K562 (cell line): ENCODE measurements around the gene HHIPL2. TPM values are rescaled to one million over a fixed set of nuclear protein-coding genes. Genes with fewer than 3 reads are reported as not detected.

Experiments used
- ATAC-seq: fragments of 200-7000 bp; cut with Tn5 transposase; 3 replicates; pipeline ENCODE4 v1.9.1; 2020; ENCODE audit warnings: moderate library complexity
- BruUV-seq: library from RNA; stranded (reverse); fragments of 400-500 nt; replicated peaks from 2 replicates; lab custom pipeline; 2021; lab: Mats Ljungman, UMichigan
- CTCF ChIA-PET: fragments of 300-600 bp; formaldehyde crosslinking; extraction: SDS; loops from one replicate; lab custom pipeline; 2021; ENCODE audit warnings: low intra/inter-chr PET ratio; lab: Yijun Ruan, JAX
- POLR2A ChIA-PET: fragments of 300-600, 350-650 bp; sonication (Branson Sonifier 250); formaldehyde crosslinking; extraction: SDS; loops from one replicate; lab custom pipeline; 2021; ENCODE audit warnings: antibody characterized with exemption, inconsistent platforms; lab: Yijun Ruan, JAX
- DNase-seq, 4 experiments: peaks; one replicate each; pipeline versions ENCODE4 v3.0.0 to v3.0.0-alpha.2; 2011 to 2018; ENCODE audit warnings: low spot score in 3 of 4, mixed read lengths in 3 of 4; ENCODE audit errors: extremely low read depth in 1 of 4
- FAIRE-seq: peaks from 2 replicates; lab custom pipeline; 2011; peaks lifted over from hg19 to GRCh38; lab: Jason Lieb, UNC
- H2AFZ ChIP-seq: 2 replicates; pipeline ENCODE4 v1.6.0; 2011; ENCODE audit warnings: low read depth, low read length, control low read depth, inconsistent platforms
- H3K27ac ChIP-seq: fragments of 200-600 bp; 3 replicates; pipeline ENCODE4 v1.8.0; 2011; ENCODE audit warnings: low read depth, mild to moderate bottlenecking, control low read depth, inconsistent platforms, low read length, moderate library complexity, mixed read lengths; ENCODE audit errors: extremely low read depth
- H3K27me3 ChIP-seq, 2 experiments: fragments of 300-600 bp in 1 of 2; 2 replicates in 1 of 2; 3 replicates in 1 of 2; pipeline versions ENCODE4 v1.6.0 to v1.8.0; 2011; ENCODE audit warnings: inconsistent platforms in 2 of 2, low read length in 2 of 2, mild to moderate bottlenecking in 1 of 2, mixed read lengths in 1 of 2, moderate library complexity in 1 of 2; ENCODE audit not compliant: control insufficient read depth in 2 of 2, insufficient read depth in 2 of 2
- H3K36me3 ChIP-seq: fragments of 300-600 bp; 3 replicates; pipeline ENCODE4 v1.8.0; 2011; ENCODE audit warnings: mild to moderate bottlenecking, low read length, inconsistent platforms; ENCODE audit not compliant: control insufficient read depth, insufficient read depth
- H3K4me1 ChIP-seq, 2 experiments: fragments of 200-600 bp in 1 of 2; replicated peaks in 1 of 2; 2 replicates in 1 of 2; 3 replicates in 1 of 2; pipeline versions ENCODE4 v1.5.1 to v1.8.0; 2011; ENCODE audit warnings: inconsistent platforms in 2 of 2, low read length in 2 of 2, mild to moderate bottlenecking in 1 of 2, mixed read lengths in 1 of 2, moderate library complexity in 1 of 2; ENCODE audit not compliant: control insufficient read depth in 2 of 2, insufficient read depth in 2 of 2
- H3K4me2 ChIP-seq: 2 replicates; pipeline ENCODE4 v1.6.1; 2011; ENCODE audit warnings: low read length, control low read depth, inconsistent platforms, mixed read lengths; ENCODE audit not compliant: insufficient read depth
- H3K4me3 ChIP-seq: fragments of 200-600 bp; sonication (generic), shearing (Covaris generic); 2 replicates; pipeline ENCODE4 v1.5.1; 2016; ENCODE audit warnings: control low read depth, inconsistent platforms
- H3K79me2 ChIP-seq: fragments of 200-600 bp; 3 replicates; pipeline ENCODE4 v1.8.0; 2011; ENCODE audit warnings: low read length, inconsistent platforms; ENCODE audit not compliant: control insufficient read depth, insufficient read depth
- H3K9ac ChIP-seq, 2 experiments: 2 replicates each; pipeline versions ENCODE4 v1.6.0 to v1.6.1; 2011; ENCODE audit warnings: low read depth in 2 of 2, low read length in 2 of 2, control low read depth in 1 of 2, inconsistent platforms in 1 of 2, mild to moderate bottlenecking in 1 of 2, mixed read lengths in 1 of 2; ENCODE audit not compliant: insufficient read depth in 1 of 2
- H3K9me1 ChIP-seq: one replicate; pipeline ENCODE4 v1.6.0; 2011; ENCODE audit warnings: inconsistent platforms, mild to moderate bottlenecking, low read length, moderate library complexity; ENCODE audit not compliant: control insufficient read depth, insufficient read depth
- H3K9me3 ChIP-seq: replicated peaks from 2 replicates; pipeline ENCODE4 v1.5.1; 2011; ENCODE audit warnings: low read depth, low read length, inconsistent platforms; ENCODE audit not compliant: control insufficient read depth, insufficient read depth
- H4K20me1 ChIP-seq: replicated peaks from 2 replicates; pipeline ENCODE4 v1.6.1; 2011; ENCODE audit warnings: low read length, inconsistent platforms, mixed read lengths; ENCODE audit not compliant: control insufficient read depth, insufficient read depth
- ATF6 ChIP-seq: sonication (generic); formaldehyde crosslinking; IDR thresholded peaks from 2 replicates; pipeline ENCODE4 v1.4.0; 2020; ENCODE audit warnings: mild to moderate bottlenecking, missing genetic modification reagents
- BACH1 ChIP-seq: fragments of 200-800 bp; sonication (Bioruptor generic); IDR thresholded peaks from 2 replicates; pipeline ENCODE4 v1.6.1; 2016; ENCODE audit warnings: missing genetic modification characterization, missing compliant biosample characterization
- CEBPB ChIP-seq: fragments of 450-650 bp; IDR thresholded peaks from 2 replicates; pipeline ENCODE4 v1.6.1; 2016; ENCODE audit warnings: missing genetic modification characterization, missing compliant biosample characterization
- MNT ChIP-seq, 2 experiments: fragments of 450-650 bp; conservative IDR thresholded peaks; 2 replicates each; pipeline ENCODE4 v1.6.1; 2017; ENCODE audit warnings: mild to moderate bottlenecking in 2 of 2, moderate library complexity in 2 of 2
- STAG1 ChIP-seq: sonication (generic); formaldehyde crosslinking; IDR thresholded peaks from 2 replicates; pipeline ENCODE4 v1.5.0; 2020; ENCODE audit warnings: missing genetic modification reagents, borderline replicate concordance
- YBX1 ChIP-seq: fragments of 450-650 bp; IDR thresholded peaks from 2 replicates; pipeline ENCODE4 v1.7.1; 2016; ENCODE audit warnings: mild to moderate bottlenecking
- ZFP36 ChIP-seq: fragments of 150-350 bp; IDR thresholded peaks from 2 replicates; pipeline ENCODE4 v1.6.1; 2018; ENCODE audit warnings: low read length, low read depth; ENCODE audit not compliant: partially characterized antibody
- ZNF232 ChIP-seq: sonication (generic); formaldehyde crosslinking; IDR thresholded peaks from 2 replicates; pipeline ENCODE4 v1.8.0; 2022; ENCODE audit warnings: mild to moderate bottlenecking, missing genetic modification reagents
- ZNF592 ChIP-seq: fragments of 450-650 bp; IDR thresholded peaks from 2 replicates; pipeline ENCODE4 v1.6.1; 2017; ENCODE audit warnings: antibody characterized with exemption, mild to moderate bottlenecking
- ZSCAN32 ChIP-seq: fragments of 450-650 bp; formaldehyde crosslinking; IDR thresholded peaks from 2 replicates; pipeline ENCODE4 v1.4.0; 2020; ENCODE audit warnings: mild to moderate bottlenecking, moderate library complexity
- WGBS: fragments of 100-300 bp; shearing (Covaris generic); methylation state at CpG from one replicate; pipeline ENCODE4 v1.1.6; 2016; ENCODE audit warnings: low coverage, mixed read lengths; ENCODE audit not compliant: insufficient coverage; ENCODE audit errors: missing lambda C conversion rate; 5-methylcytosine and 5-hydroxymethylcytosine counted together
- in situ Hi-C: fragments of 300-500 bp; cut with MboI; formaldehyde crosslinking; loops from 4 replicates; pipeline ENCODE4 v1.15.0; 2018; ENCODE audit warnings: inconsistent platforms, mixed read lengths
- intact Hi-C: fragments of 100-400 bp; cut with micrococcal nuclease; formaldehyde crosslinking; loops from 2 replicates; pipeline ENCODE4 v1.14.2; 2022
- polyA plus RNA-seq, 8 experiments: library from polyadenylated mRNA; depleted of rRNA in 4 of 8; stranded (reverse) in 5 of 8; unstranded in 3 of 8; fragments of >200 nt; fragmentation: Nextera tagmentation in 2 of 8; fragmentation: Illumina TruSeq in 1 of 8; extraction: Ambion mirVana in 2 of 8; extraction: Trizol in 1 of 8; gene quantifications; 2 replicates each; pipeline versions ENCODE4 v1.2.1 to v1.2.3, GENCODE V29; 2011 to 2014; ENCODE audit warnings: inconsistent platforms in 1 of 8, missing spikeins in 1 of 8
- total RNA-seq, 7 experiments: library from RNA; depleted of rRNA in 6 of 7; stranded (reverse); fragments of >200 nt in 6 of 7; fragmentation: Illumina TruSeq in 2 of 7; extraction: Trizol in 2 of 7; gene quantifications; 2 replicates each; pipeline versions ENCODE4 v1.2.1 to v1.2.3, GENCODE V29; 2011 to 2021; ENCODE audit warnings: low replicate concordance in 1 of 7

Gene HHIPL2
- total and polyA plus RNA-seq, 9 of the 15 experiments (the other 6 are each of a cell fraction or from before 2014, with no cell fraction given): 0.05 to 0.60 (median 0.20) TPM; not detected in 1

- Histone ChIP-seq H2AFZ (no peak overlapping the region), H3K9me1 (no peaks in the 10 kb centered on the region), H3K79me2 (no peaks in the 10 kb centered on the region), H3K27me3 (no peaks in the 10 kb centered on the region), H3K4me1 (no peaks in the 10 kb centered on the region; a peak in 1 of 5 replicates), H3K27ac (no peak overlapping the region), H3K36me3 (peaks cover 33% of the 10 kb centered on the region; the same call in 2 of the 3 replicates), H4K20me1 (no peaks in the 10 kb centered on the region), H3K4me2 (no peak overlapping the region), H3K4me3 (no peak overlapping the region), H3K9ac (no peak overlapping the region), H3K9me3 (no peaks in the 10 kb centered on the region)
- ATAC-seq (no peak), DNase-seq (no peak), FAIRE-seq (no peak)
- BruUV-seq: TSS peak; percentile 22
- in situ Hi-C loops: no loop called here
- no peak for TF ChIP-seq ZSCAN32 (CRISPR knock-in tag)
- TF ChIP-seq BACH1 (tag): no peak
- no peak for TF ChIP-seq ZNF232 (CRISPR knock-in tag)
- TF ChIP-seq MNT (conservative IDR thresholded peaks at IDR 0.05): no peak
- TF ChIP-seq STAG1 (CRISPR knock-in tag): no peak
- TF ChIP-seq ATF6: no peak
- no peak for TF ChIP-seq ZFP36
- TF ChIP-seq ZNF592: no peak
- no peak for TF ChIP-seq CEBPB (tag)
- no peak for TF ChIP-seq YBX1
- 90% methylated on average over 5 of the region's 5 CpGs for WGBS
- POLR2A ChIA-PET: interaction anchor here (1.2 kb wide), 1 partner anchor 73 kb away, joined by 4 read pairs; no protein-coding TSS in a partner anchor
- CTCF ChIA-PET: no interaction called here
- intact Hi-C loops: no loop called here
Measured at GRCh38 chr1:222554177-222554576, 6.3 kb upstream of the HHIPL2 start.
